WTC11 (cell line): ENCODE data around the gene RBPJ. TPM values are rescaled to one million over a fixed set of nuclear protein-coding genes. Genes with fewer than 3 reads are reported as not detected.
A peak's percentile ranks its signal among the peaks of the same experiment; 100 is the strongest.

Experiments used
- ATAC-seq: fragments of 200-7000 bp; cut with Tn5 transposase; 2 replicates; pipeline ENCODE4 v1.10.0; 2021; ENCODE audit warnings: mild to moderate bottlenecking, moderate library complexity
- CTCF ChIA-PET: fragments of 300-600 bp; sonication (Branson Sonifier 250); formaldehyde crosslinking; loops from one replicate; lab custom pipeline; 2021; ENCODE audit warnings: antibody characterized with exemption; lab: Charles Lee
- POLR2A ChIA-PET: fragments of 350-600 bp; sonication (Branson Sonifier 250); formaldehyde crosslinking; loops from one replicate; lab custom pipeline; 2021; ENCODE audit warnings: antibody characterized with exemption; lab: Charles Lee
- DNase-seq: peaks from one replicate; pipeline ENCODE4 v3.0.0; 2021; ENCODE audit warnings: low spot score
- H3K27ac Mint-ChIP-seq: 2 replicates; pipeline ENCODE4 v1.8.0; 2021; ENCODE audit warnings: mixed read lengths
- H3K27me3 Mint-ChIP-seq: 2 replicates; pipeline ENCODE4 v1.8.0; 2021; ENCODE audit warnings: low read depth, mild to moderate bottlenecking, moderate library complexity, mixed read lengths
- H3K36me3 Mint-ChIP-seq: 2 replicates; pipeline ENCODE4 v1.8.0; 2021; ENCODE audit warnings: mixed read lengths
- H3K4me1 Mint-ChIP-seq: 2 replicates; pipeline ENCODE4 v1.8.0; 2022; ENCODE audit warnings: mixed read lengths
- H3K4me3 Mint-ChIP-seq: 2 replicates; pipeline ENCODE4 v1.8.0; 2021; ENCODE audit warnings: mild to moderate bottlenecking, moderate library complexity, mixed read lengths
- H3K9me3 Mint-ChIP-seq: 2 replicates; pipeline ENCODE4 v1.8.0; 2021; ENCODE audit warnings: mixed read lengths
- ATF2 ChIP-seq: sonication (generic); formaldehyde crosslinking; IDR thresholded peaks from 2 replicates; pipeline ENCODE4 v1.8.1; 2022; ENCODE audit warnings: low read depth, missing genetic modification reagents, borderline replicate concordance
- FOXP4 ChIP-seq: sonication (generic); formaldehyde crosslinking; IDR thresholded peaks from 2 replicates; pipeline ENCODE4 v1.8.0; 2022; ENCODE audit warnings: mild to moderate bottlenecking, missing genetic modification reagents
- NFATC4 ChIP-seq: fragments of 250-450 bp; sonication (Bioruptor Pico); IDR thresholded peaks from 2 replicates; pipeline ENCODE4 v1.9.0; 2021; ENCODE audit warnings: mild to moderate bottlenecking
- NR3C1 ChIP-seq: sonication (generic); formaldehyde crosslinking; conservative IDR thresholded peaks from 2 replicates; pipeline ENCODE4 v1.8.1; 2023; ENCODE audit warnings: low read depth, mild to moderate bottlenecking, missing genetic modification reagents
- OVOL2 ChIP-seq: fragments of 250-450 bp; sonication (Bioruptor Pico); IDR thresholded peaks from 2 replicates; pipeline ENCODE4 v1.9.0; 2021; ENCODE audit warnings: mild to moderate bottlenecking, borderline replicate concordance
- SOX15 ChIP-seq: fragments of 250-450 bp; sonication (Bioruptor Pico); IDR thresholded peaks from 2 replicates; pipeline ENCODE4 v1.9.0; 2021; ENCODE audit warnings: mild to moderate bottlenecking
- TEAD4 ChIP-seq: sonication (generic); formaldehyde crosslinking; IDR thresholded peaks from 2 replicates; pipeline ENCODE4 v1.8.0; 2022; ENCODE audit warnings: mild to moderate bottlenecking, missing genetic modification reagents
- USF2 ChIP-seq: sonication (generic); formaldehyde crosslinking; IDR thresholded peaks from 2 replicates; pipeline ENCODE4 v1.8.1; 2023; ENCODE audit warnings: mild to moderate bottlenecking, missing genetic modification reagents, moderate library complexity
- ZMAT4 ChIP-seq: fragments of 250-450 bp; sonication (Bioruptor Pico); IDR thresholded peaks from 2 replicates; pipeline ENCODE4 v1.9.0; 2021; ENCODE audit warnings: mild to moderate bottlenecking
- ZNF396 ChIP-seq: fragments of 250-450 bp; sonication (Bioruptor Pico); IDR thresholded peaks from 2 replicates; pipeline ENCODE4 v1.8.0; 2021; ENCODE audit warnings: mild to moderate bottlenecking, moderate library complexity, borderline replicate concordance
- ZNF425 ChIP-seq: fragments of 250-450 bp; sonication (Bioruptor Pico); conservative IDR thresholded peaks from 2 replicates; pipeline ENCODE4 v1.9.0; 2021; ENCODE audit warnings: mild to moderate bottlenecking
- ZNF512 ChIP-seq: sonication (generic); formaldehyde crosslinking; IDR thresholded peaks from 2 replicates; pipeline ENCODE4 v1.8.1; 2022; ENCODE audit warnings: missing genetic modification reagents, borderline replicate concordance
- ZNF671 ChIP-seq: fragments of 250-450 bp; sonication (Bioruptor Pico); IDR thresholded peaks from 2 replicates; pipeline ENCODE4 v1.8.0; 2021; ENCODE audit warnings: mild to moderate bottlenecking
- total RNA-seq: library from RNA; stranded (reverse); gene quantifications from 3 replicates; pipeline ENCODE4 v1.2.3, GENCODE V29; 2021
- TF ChIP-seq, protein P1 (sequence below): sonication (generic); formaldehyde crosslinking; IDR thresholded peaks from 2 replicates; pipeline ENCODE4 v1.8.0; 2023; ENCODE audit warnings: mild to moderate bottlenecking, missing genetic modification reagents

Gene RBPJ
- total RNA-seq, 1 experiment from 2014 or later: 163 TPM

- ATAC-seq: peak; percentile 9; the same call in 1 of the 2 replicates
- Mint-ChIP-seq H3K4me3 (peak overlapping the region; percentile 50), H3K4me1 (peaks cover 48% of the 10 kb centered on the region), H3K36me3 (peaks cover 3% of the 10 kb centered on the region; the same call in 1 of the 2 replicates), H3K27ac (peak overlapping the region; percentile 70), H3K27me3 (no peaks in the 10 kb centered on the region), H3K9me3 (no peaks in the 10 kb centered on the region)
- TF ChIP-seq OVOL2 (CRISPR knock-in tag) (no peak), ZNF425 (CRISPR knock-in tag) (no peak), USF2 (CRISPR knock-in tag) (no peak), FOXP4 (CRISPR knock-in tag) (no peak), ZNF671 (CRISPR knock-in tag) (no peak), SOX15 (CRISPR knock-in tag) (no peak), ZNF512 (no peak), ZNF396 (CRISPR knock-in tag) (no peak), ATF2 (CRISPR knock-in tag) (no peak), ZMAT4 (CRISPR knock-in tag) (no peak), NFATC4 (CRISPR knock-in tag) (no peak), TEAD4 (CRISPR knock-in tag) (no peak), NR3C1 (CRISPR knock-in tag) (no peak)
- TF ChIP-seq, protein P1, sequence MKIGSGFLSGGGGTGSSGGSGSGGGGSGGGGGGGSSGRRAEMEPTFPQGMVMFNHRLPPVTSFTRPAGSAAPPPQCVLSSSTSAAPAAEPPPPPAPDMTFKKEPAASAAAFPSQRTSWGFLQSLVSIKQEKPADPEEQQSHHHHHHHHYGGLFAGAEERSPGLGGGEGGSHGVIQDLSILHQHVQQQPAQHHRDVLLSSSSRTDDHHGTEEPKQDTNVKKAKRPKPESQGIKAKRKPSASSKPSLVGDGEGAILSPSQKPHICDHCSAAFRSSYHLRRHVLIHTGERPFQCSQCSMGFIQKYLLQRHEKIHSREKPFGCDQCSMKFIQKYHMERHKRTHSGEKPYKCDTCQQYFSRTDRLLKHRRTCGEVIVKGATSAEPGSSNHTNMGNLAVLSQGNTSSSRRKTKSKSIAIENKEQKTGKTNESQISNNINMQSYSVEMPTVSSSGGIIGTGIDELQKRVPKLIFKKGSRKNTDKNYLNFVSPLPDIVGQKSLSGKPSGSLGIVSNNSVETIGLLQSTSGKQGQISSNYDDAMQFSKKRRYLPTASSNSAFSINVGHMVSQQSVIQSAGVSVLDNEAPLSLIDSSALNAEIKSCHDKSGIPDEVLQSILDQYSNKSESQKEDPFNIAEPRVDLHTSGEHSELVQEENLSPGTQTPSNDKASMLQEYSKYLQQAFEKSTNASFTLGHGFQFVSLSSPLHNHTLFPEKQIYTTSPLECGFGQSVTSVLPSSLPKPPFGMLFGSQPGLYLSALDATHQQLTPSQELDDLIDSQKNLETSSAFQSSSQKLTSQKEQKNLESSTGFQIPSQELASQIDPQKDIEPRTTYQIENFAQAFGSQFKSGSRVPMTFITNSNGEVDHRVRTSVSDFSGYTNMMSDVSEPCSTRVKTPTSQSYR (CRISPR knock-in tag): no peak
- DNase-seq: no peak
- POLR2A ChIA-PET: no interaction called here
- CTCF ChIA-PET: interaction anchor here (0.5 to 1.9 kb wide), 28 partner anchors 11 to 608 kb away, joined by 3 to 12 read pairs (median 4); partner anchors contain the start of gene STIM2
Observed at GRCh38 chr4:26325191-26325590, 4.4 kb downstream of the RBPJ start.
